Measurements from ENCODE around the gene KDM3B. TPM values are rescaled to one million over a fixed set of nuclear protein-coding genes. Genes with fewer than 3 reads are reported as not detected.
"Not testable (repeated sequence)": the region's sequence is repeated elsewhere in the genome, so short reads cannot be mapped to it uniquely, and the experiment has no call there.

Gene KDM3B
- total RNA-seq, 1 donor from 2014 or later: 97.7 TPM

DNA sequence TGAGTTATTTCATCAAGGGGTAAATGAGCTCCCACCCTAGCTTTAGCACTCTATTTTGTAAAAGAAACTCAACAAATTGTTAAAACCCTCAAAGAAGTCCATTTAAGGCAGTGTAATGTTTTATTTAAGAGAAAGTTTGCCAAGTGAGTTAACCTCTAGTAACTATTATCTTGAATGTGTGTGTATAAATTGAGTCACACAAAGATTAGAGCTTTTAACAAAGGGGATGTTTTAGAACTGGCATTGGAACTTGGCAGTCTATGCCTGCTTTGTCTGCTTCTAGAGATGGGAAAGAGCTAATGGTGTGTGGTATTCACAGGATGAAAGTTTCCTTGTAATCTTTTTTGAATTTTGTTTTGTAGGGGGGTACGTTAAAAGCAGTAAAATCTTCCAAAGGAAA, 33.2 kb downstream of the KDM3B start:
- Mint-ChIP-seq H3K27me3 (no peaks in the 10 kb centered on the region), H3K4me3 (no peak overlapping the region), H3K27ac (no peak overlapping the region), H3K36me3 (peaks cover 28% of the 10 kb centered on the region), H3K4me1 (ENCODE audit: unreplicated experiment) (no peaks in the 10 kb centered on the region), H3K9me3 (no peaks in the 10 kb centered on the region)
- TF ChIP-seq, protein P1, sequence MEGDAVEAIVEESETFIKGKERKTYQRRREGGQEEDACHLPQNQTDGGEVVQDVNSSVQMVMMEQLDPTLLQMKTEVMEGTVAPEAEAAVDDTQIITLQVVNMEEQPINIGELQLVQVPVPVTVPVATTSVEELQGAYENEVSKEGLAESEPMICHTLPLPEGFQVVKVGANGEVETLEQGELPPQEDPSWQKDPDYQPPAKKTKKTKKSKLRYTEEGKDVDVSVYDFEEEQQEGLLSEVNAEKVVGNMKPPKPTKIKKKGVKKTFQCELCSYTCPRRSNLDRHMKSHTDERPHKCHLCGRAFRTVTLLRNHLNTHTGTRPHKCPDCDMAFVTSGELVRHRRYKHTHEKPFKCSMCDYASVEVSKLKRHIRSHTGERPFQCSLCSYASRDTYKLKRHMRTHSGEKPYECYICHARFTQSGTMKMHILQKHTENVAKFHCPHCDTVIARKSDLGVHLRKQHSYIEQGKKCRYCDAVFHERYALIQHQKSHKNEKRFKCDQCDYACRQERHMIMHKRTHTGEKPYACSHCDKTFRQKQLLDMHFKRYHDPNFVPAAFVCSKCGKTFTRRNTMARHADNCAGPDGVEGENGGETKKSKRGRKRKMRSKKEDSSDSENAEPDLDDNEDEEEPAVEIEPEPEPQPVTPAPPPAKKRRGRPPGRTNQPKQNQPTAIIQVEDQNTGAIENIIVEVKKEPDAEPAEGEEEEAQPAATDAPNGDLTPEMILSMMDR (conservative IDR thresholded peaks at IDR 0.05): no peak
- no peak for DNase-seq (ENCODE audit: extremely low spot score, unreplicated experiment)

DNA sequence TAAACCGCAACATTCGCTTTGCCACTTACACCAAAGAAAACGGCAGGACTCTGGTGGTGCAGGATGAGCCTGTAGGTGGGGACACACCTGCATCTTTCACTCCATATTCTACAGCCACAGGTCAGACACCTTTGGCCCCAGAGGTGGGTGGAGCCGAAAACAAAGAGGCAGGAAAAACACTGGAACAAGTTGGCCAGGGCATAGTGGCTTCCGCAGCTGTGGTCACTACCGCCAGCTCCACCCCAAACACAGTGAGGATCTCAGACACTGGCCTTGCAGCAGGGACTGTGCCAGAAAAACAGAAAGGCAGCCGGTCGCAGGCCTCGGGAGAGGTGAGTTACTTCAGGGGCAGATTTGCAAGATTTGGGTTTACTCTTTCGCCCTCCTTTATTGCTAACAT, 33.8 kb downstream of the KDM3B start:
- DNase-seq (ENCODE audit: extremely low spot score, unreplicated experiment): no peak
- Mint-ChIP-seq H3K9me3 (no peaks in the 10 kb centered on the region), H3K36me3 (peaks cover 30% of the 10 kb centered on the region), H3K27me3 (no peaks in the 10 kb centered on the region), H3K4me1 (ENCODE audit: unreplicated experiment) (no peaks in the 10 kb centered on the region), H3K4me3 (no peak overlapping the region), H3K27ac (no peak overlapping the region)
- TF ChIP-seq, protein P1 (conservative IDR thresholded peaks at IDR 0.05): no peak

DNA sequence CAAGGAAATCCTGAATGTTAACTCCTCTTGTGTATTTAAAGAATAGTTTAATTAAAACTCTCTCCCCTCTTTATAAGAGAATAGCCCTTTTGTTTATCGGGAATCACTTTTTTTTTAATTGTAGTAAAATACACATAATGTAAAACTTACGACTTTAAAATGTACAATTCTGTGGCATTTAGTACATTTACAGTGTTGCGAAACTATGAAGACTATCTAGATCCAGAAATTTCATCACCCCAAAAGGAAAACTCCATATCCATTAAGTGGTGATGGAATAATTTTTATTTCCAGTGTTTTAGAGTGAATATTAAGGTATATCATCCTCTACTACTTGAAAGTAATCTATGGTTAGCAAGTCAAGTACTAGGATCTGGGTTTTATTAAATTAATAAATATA, 36.8 kb downstream of the KDM3B start:
- Mint-ChIP-seq H3K4me1 (ENCODE audit: unreplicated experiment) (no peaks in the 10 kb centered on the region), H3K36me3 (peaks cover 22% of the 10 kb centered on the region), H3K4me3 (no peak overlapping the region), H3K27ac (no peak overlapping the region), H3K9me3 (no peaks in the 10 kb centered on the region), H3K27me3 (no peaks in the 10 kb centered on the region)
- TF ChIP-seq, protein P1 (conservative IDR thresholded peaks at IDR 0.05): no peak
- no peak for DNase-seq (ENCODE audit: extremely low spot score, unreplicated experiment)

DNA sequence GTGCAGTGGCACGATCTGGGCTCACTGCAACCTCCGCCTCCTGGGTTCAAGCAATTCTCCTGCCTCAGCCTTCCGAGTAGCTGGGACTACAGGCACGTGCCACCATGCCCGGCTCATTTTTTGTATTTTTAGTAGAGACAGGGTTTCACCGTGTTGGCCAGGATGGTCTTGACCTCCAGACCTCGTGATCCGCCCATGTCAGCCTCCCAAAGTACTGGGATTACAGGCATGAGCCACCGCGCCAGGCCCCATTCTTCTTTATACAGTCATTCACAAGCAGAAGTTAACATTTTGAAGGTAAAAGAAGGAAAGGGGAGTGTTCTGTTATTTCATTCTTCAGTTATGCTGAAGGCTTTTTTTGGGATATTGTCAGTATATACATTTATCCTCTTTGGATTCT, 37.4 kb downstream of the KDM3B start:
- not testable (repeated sequence) for DNase-seq (ENCODE audit: extremely low spot score, unreplicated experiment); H3K9me3 Mint-ChIP-seq; H3K27ac Mint-ChIP-seq; H3K27me3 Mint-ChIP-seq; H3K4me3 Mint-ChIP-seq; H3K4me1 Mint-ChIP-seq (ENCODE audit: unreplicated experiment)
- H3K36me3 Mint-ChIP-seq: peaks cover 28% of the 10 kb centered on the region

DNA sequence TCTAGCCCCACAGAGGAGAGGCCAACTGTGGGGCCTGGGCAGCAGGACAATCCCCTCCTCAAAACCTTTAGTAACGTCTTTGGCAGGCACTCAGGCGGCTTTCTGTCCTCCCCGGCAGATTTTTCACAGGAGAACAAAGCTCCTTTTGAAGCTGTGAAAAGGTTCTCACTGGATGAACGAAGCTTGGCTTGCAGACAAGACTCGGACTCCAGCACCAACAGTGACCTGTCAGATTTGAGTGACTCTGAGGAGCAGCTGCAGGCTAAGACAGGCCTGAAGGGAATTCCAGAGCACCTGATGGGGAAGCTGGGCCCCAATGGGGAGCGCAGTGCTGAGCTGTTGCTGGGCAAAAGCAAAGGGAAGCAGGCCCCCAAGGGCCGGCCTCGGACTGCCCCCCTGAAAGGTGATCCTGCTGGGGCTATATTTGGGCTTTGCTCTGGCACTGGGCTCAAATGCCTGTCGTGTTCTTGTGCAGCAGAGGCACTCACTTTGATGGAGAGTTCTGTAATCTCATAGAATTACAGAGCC, 39.4 kb downstream of the KDM3B start:
- no peaks in the 10 kb centered on the region for H3K9me3 Mint-ChIP-seq
- H3K27me3 Mint-ChIP-seq: no peaks in the 10 kb centered on the region
- peaks cover 26% of the 10 kb centered on the region for H3K36me3 Mint-ChIP-seq
- TF ChIP-seq, protein P1 (conservative IDR thresholded peaks at IDR 0.05): no peak
- H3K27ac Mint-ChIP-seq: no peak overlapping the region
- no peak overlapping the region for H3K4me3 Mint-ChIP-seq
- no peak for DNase-seq (ENCODE audit: extremely low spot score, unreplicated experiment)
- H3K4me1 Mint-ChIP-seq (ENCODE audit: unreplicated experiment): no peaks in the 10 kb centered on the region

DNA sequence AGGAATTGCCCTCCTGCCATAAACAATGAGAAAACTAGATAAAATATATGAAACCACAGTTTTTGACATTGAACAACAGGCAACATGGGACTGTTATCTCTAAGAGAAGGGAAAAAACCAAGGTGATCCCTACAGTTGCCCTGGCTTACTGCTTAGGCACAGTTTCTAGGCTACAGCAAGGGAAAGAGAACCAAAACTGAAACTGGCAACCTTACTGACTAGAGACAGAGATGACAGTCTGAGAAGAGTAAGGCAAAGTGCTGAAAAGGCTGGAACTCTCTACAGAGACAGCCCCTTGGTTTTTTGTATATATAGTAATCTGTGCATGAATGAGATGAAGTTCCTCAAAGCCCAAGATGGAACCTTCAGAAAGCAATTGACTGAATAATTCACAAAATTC, 50.2 kb downstream of the KDM3B start:
- H3K27me3 Mint-ChIP-seq: no peaks in the 10 kb centered on the region
- H3K27ac Mint-ChIP-seq: no peak overlapping the region
- H3K9me3 Mint-ChIP-seq: no peaks in the 10 kb centered on the region
- H3K4me1 Mint-ChIP-seq (ENCODE audit: unreplicated experiment): no peaks in the 10 kb centered on the region
- TF ChIP-seq, protein P1 (conservative IDR thresholded peaks at IDR 0.05): no peak
- peaks cover 40% of the 10 kb centered on the region for H3K36me3 Mint-ChIP-seq
- no peak overlapping the region for H3K4me3 Mint-ChIP-seq
- DNase-seq (ENCODE audit: extremely low spot score, unreplicated experiment): no peak

Measured in type B pancreatic cell (in vitro differentiated cells).